Measurements from ENCODE around the gene TPCN2. TPM values are rescaled to one million over a fixed set of nuclear protein-coding genes. Genes with fewer than 3 reads are reported as not detected.

TPCN2 gene
- total RNA-seq, 4 donors from 2014 or later, result 18.7 to 34.5 (median 24.7) TPM

GRCh38 chr11:69091638-69092165, 43.0 kb downstream of the TPCN2 start:
- intact Hi-C loops (cut with DNase I), result no loop called here

GRCh38 chr11:69092263-69092662, 43.5 kb downstream of the TPCN2 start:
- 95% methylated on average over 18 of the region's 18 CpGs for WGBS

More at GRCh38 chr11:69091638-69092165, 43.0 kb downstream of the TPCN2 start:
- 94% methylated on average over 6 of the region's 6 CpGs for WGBS
- no peaks in the 10 kb centered on the region for H3K9me3 ChIP-seq
- no peak for TF ChIP-seq CTCF (IDR thresholded peaks at IDR 0.05)
- TF ChIP-seq POLR2A (IDR thresholded peaks at IDR 0.05; ENCODE audit: low read depth), result no peak
- no peak for TF ChIP-seq EP300 (IDR thresholded peaks at IDR 0.05)
- no peak overlapping the region for H3K27ac ChIP-seq (replicated peaks in 1 of 4)
- H3K4me1 ChIP-seq, result peaks cover 18 to 51% (median 47%) of the 10 kb centered on the region in 4 donors
- H3K36me3 ChIP-seq, result peaks cover 11 to 71% (median 37%) of the 10 kb centered on the region in 4 donors
- no peak overlapping the region for H3K4me3 ChIP-seq
- DNase-seq (ENCODE audit: extremely low spot score), result no peak
- H3K27me3 ChIP-seq, result no peaks in the 10 kb centered on the region

GRCh38 chr11:69093106-69093505, 44.4 kb downstream of the TPCN2 start:
- no peak overlapping the region for H3K27ac ChIP-seq (replicated peaks in 1 of 4)
- no peaks in the 10 kb centered on the region for H3K27me3 ChIP-seq
- peaks cover 7 to 65% (median 25%) of the 10 kb centered on the region in 4 donors for H3K36me3 ChIP-seq
- no peaks in the 10 kb centered on the region for H3K9me3 ChIP-seq
- 92% methylated on average over 10 of the region's 10 CpGs for WGBS
- intact Hi-C loops (cut with DNase I), result no loop called here
- peaks cover 5 to 37% (median 33%) of the 10 kb centered on the region in 4 donors for H3K4me1 ChIP-seq
- no peak for DNase-seq (ENCODE audit: extremely low spot score)
- no peak overlapping the region for H3K4me3 ChIP-seq
- TF ChIP-seq CTCF (IDR thresholded peaks at IDR 0.05) (no peak), POLR2AphosphoS5 (IDR thresholded peaks at IDR 0.05) (no peak), POLR2A (IDR thresholded peaks at IDR 0.05; ENCODE audit: low read depth) (no peak), EP300 (IDR thresholded peaks at IDR 0.05) (no peak)

More at GRCh38 chr11:69092263-69092662, 43.5 kb downstream of the TPCN2 start:
- peaks cover 11 to 74% (median 33%) of the 10 kb centered on the region in 4 donors for H3K36me3 ChIP-seq
- H3K4me1 ChIP-seq, result peaks cover 14 to 46% (median 41%) of the 10 kb centered on the region in 4 donors
- intact Hi-C loops (cut with DNase I), result no loop called here
- no peak for TF ChIP-seq POLR2AphosphoS5 (IDR thresholded peaks at IDR 0.05)
- no peak for TF ChIP-seq CTCF (IDR thresholded peaks at IDR 0.05)
- TF ChIP-seq EP300 (IDR thresholded peaks at IDR 0.05), result no peak
- TF ChIP-seq POLR2A (IDR thresholded peaks at IDR 0.05; ENCODE audit: low read depth), result no peak
- H3K27me3 ChIP-seq, result no peaks in the 10 kb centered on the region
- no peaks in the 10 kb centered on the region for H3K9me3 ChIP-seq
- H3K27ac ChIP-seq (replicated peaks in 1 of 4), result no peak overlapping the region
- no peak overlapping the region for H3K4me3 ChIP-seq
- no peak for DNase-seq (ENCODE audit: extremely low spot score)

GRCh38 chr11:69094111-69094914, 45.6 kb downstream of the TPCN2 start:
- 61% methylated on average over 15 of the region's 16 CpGs for WGBS
- Histone ChIP-seq H3K36me3 (peaks cover 4 to 55% (median 22%) of the 10 kb centered on the region in 4 donors), H3K27ac (replicated peaks in 1 of 4) (peak overlapping the region; percentile 6 to 43 (median 7)), H3K27me3 (no peaks in the 10 kb centered on the region), H3K9me3 (no peaks in the 10 kb centered on the region), H3K4me1 (peaks cover 0 to 25% (median 20%) of the 10 kb centered on the region in 4 donors), H3K4me3 (no peak overlapping the region)
- TF ChIP-seq POLR2A (IDR thresholded peaks at IDR 0.05; ENCODE audit: low read depth), result no peak
- no peak for TF ChIP-seq POLR2AphosphoS5 (IDR thresholded peaks at IDR 0.05)
- TF ChIP-seq EP300 (IDR thresholded peaks at IDR 0.05), result no peak
- TF ChIP-seq CTCF (IDR thresholded peaks at IDR 0.05), result no peak
- intact Hi-C loops (cut with DNase I), result no loop called here
- DNase-seq (ENCODE audit: extremely low spot score), result no peak

Measured in esophagus muscularis mucosa (tissue), 4 donors.